T-helper 2 cell treated with Interferon-gamma antibody and Interleukin-4, amounts not matched to agents 5 μg/mL and 100 μg/mL, for 36 hours (primary cell): ENCODE results near the gene LTBP3.
A peak's percentile ranks its signal among the peaks of the same experiment; 100 is the strongest.

Experiments used
- DNase-seq: peaks from one replicate; pipeline ENCODE4 v3.0.0; 2021; ENCODE audit warnings: low spot score
- H3K27ac Mint-ChIP-seq: one replicate; pipeline ENCODE4 v1.8.0; 2021; ENCODE audit warnings: mild to moderate bottlenecking, mixed read lengths
- H3K27me3 Mint-ChIP-seq: one replicate; pipeline ENCODE4 v1.8.0; 2021; ENCODE audit warnings: low read depth, mixed read lengths
- H3K36me3 Mint-ChIP-seq: one replicate; pipeline ENCODE4 v1.8.0; 2021; ENCODE audit warnings: low read depth, mixed read lengths
- H3K4me1 Mint-ChIP-seq: one replicate; pipeline ENCODE4 v1.8.0; 2021; ENCODE audit warnings: low read depth, mixed read lengths
- H3K4me3 Mint-ChIP-seq: one replicate; pipeline ENCODE4 v1.8.0; 2022; ENCODE audit warnings: mild to moderate bottlenecking, moderate library complexity, mixed read lengths
- H3K9me3 Mint-ChIP-seq: one replicate; pipeline ENCODE4 v1.8.0; 2021; ENCODE audit warnings: mixed read lengths

LTBP3 gene

GRCh38 chr11:65558930-65559509 is 861 bp upstream of the LTBP3 start:
- no peaks in the 10 kb centered on the region for H3K36me3 Mint-ChIP-seq
- peaks cover 40% of the 10 kb centered on the region for H3K4me1 Mint-ChIP-seq
- no peaks in the 10 kb centered on the region for H3K27me3 Mint-ChIP-seq
- peak overlapping the region; percentile 61 for H3K4me3 Mint-ChIP-seq
- H3K9me3 Mint-ChIP-seq: no peaks in the 10 kb centered on the region
- no peak for DNase-seq
- H3K27ac Mint-ChIP-seq: peak overlapping the region; percentile 63

- Mint-ChIP-seq H3K9me3 (no peaks in the 10 kb centered on the region), H3K27me3 (no peaks in the 10 kb centered on the region), H3K4me3 (peak overlapping the region; percentile 85), H3K4me1 (peaks cover 47% of the 10 kb centered on the region), H3K36me3 (no peaks in the 10 kb centered on the region), H3K27ac (peak overlapping the region; percentile 84)
- no peak for DNase-seq
Observed at GRCh38 chr11:65557280-65558001, 718 bp downstream of the LTBP3 start.

GRCh38 chr11:65556470-65557279 is 1.5 kb downstream of the LTBP3 start:
- no peaks in the 10 kb centered on the region for H3K27me3 Mint-ChIP-seq
- peaks cover 4% of the 10 kb centered on the region for H3K36me3 Mint-ChIP-seq
- peak overlapping the region; percentile 85 for H3K4me3 Mint-ChIP-seq
- DNase-seq: no peak
- peaks cover 54% of the 10 kb centered on the region for H3K4me1 Mint-ChIP-seq
- H3K9me3 Mint-ChIP-seq: no peaks in the 10 kb centered on the region
- peak overlapping the region; percentile 84 for H3K27ac Mint-ChIP-seq

- Mint-ChIP-seq H3K27me3 (no peaks in the 10 kb centered on the region), H3K27ac (peak overlapping the region; percentile 85), H3K9me3 (no peaks in the 10 kb centered on the region), H3K4me3 (peak overlapping the region; percentile 85), H3K36me3 (peaks cover 8% of the 10 kb centered on the region), H3K4me1 (peaks cover 59% of the 10 kb centered on the region)
- peak; percentile 51 for DNase-seq
Observed at GRCh38 chr11:65555693-65556231, 2.4 kb downstream of the LTBP3 start.

GRCh38 chr11:65554842-65555430 is 3.2 kb downstream of the LTBP3 start:
- peak overlapping the region; percentile 70 for H3K4me3 Mint-ChIP-seq
- H3K27ac Mint-ChIP-seq: peak overlapping the region; percentile 85
- peaks cover 11% of the 10 kb centered on the region for H3K36me3 Mint-ChIP-seq
- peaks cover 50% of the 10 kb centered on the region for H3K4me1 Mint-ChIP-seq
- no peaks in the 10 kb centered on the region for H3K27me3 Mint-ChIP-seq
- H3K9me3 Mint-ChIP-seq: no peaks in the 10 kb centered on the region
- no peak for DNase-seq

- peaks cover 15% of the 10 kb centered on the region for H3K36me3 Mint-ChIP-seq
- peaks cover 50% of the 10 kb centered on the region for H3K4me1 Mint-ChIP-seq
- no peaks in the 10 kb centered on the region for H3K27me3 Mint-ChIP-seq
- no peaks in the 10 kb centered on the region for H3K9me3 Mint-ChIP-seq
- no peak for DNase-seq
- peak overlapping the region; percentile 85 for H3K27ac Mint-ChIP-seq
- peak overlapping the region; percentile 70 for H3K4me3 Mint-ChIP-seq
Observed at GRCh38 chr11:65554057-65554818, 3.9 kb downstream of the LTBP3 start.

GRCh38 chr11:65553301-65554001 is 4.7 kb downstream of the LTBP3 start:
- DNase-seq: peak; percentile 61
- Mint-ChIP-seq H3K9me3 (no peaks in the 10 kb centered on the region), H3K27ac (peak overlapping the region; percentile 70), H3K4me3 (peak overlapping the region; percentile 61), H3K4me1 (peaks cover 53% of the 10 kb centered on the region), H3K27me3 (no peaks in the 10 kb centered on the region), H3K36me3 (peaks cover 18% of the 10 kb centered on the region)

GRCh38 chr11:65552388-65552951 is 5.7 kb downstream of the LTBP3 start:
- Mint-ChIP-seq H3K27me3 (no peaks in the 10 kb centered on the region), H3K4me3 (peak overlapping the region; percentile 14), H3K36me3 (peaks cover 24% of the 10 kb centered on the region)

GRCh38 chr11:65551572-65552387 is 6.4 kb downstream of the LTBP3 start:
- Mint-ChIP-seq H3K27ac (peak overlapping the region; percentile 22), H3K36me3 (peaks cover 24% of the 10 kb centered on the region), H3K4me3 (peak overlapping the region; percentile 14), H3K27me3 (no peaks in the 10 kb centered on the region), H3K4me1 (peaks cover 56% of the 10 kb centered on the region), H3K9me3 (no peaks in the 10 kb centered on the region)
- DNase-seq: peak; percentile 46

More at GRCh38 chr11:65552388-65552951, 5.7 kb downstream of the LTBP3 start:
- DNase-seq: no peak
- H3K9me3 Mint-ChIP-seq: no peaks in the 10 kb centered on the region
- peaks cover 60% of the 10 kb centered on the region for H3K4me1 Mint-ChIP-seq
- H3K27ac Mint-ChIP-seq: peak overlapping the region; percentile 42

GRCh38 chr11:65549096-65549495 is 9.1 kb downstream of the LTBP3 start:
- Mint-ChIP-seq H3K27me3 (no peaks in the 10 kb centered on the region), H3K4me1 (peaks cover 44% of the 10 kb centered on the region), H3K36me3 (peaks cover 26% of the 10 kb centered on the region), H3K27ac (no peak overlapping the region), H3K4me3 (no peak overlapping the region), H3K9me3 (no peaks in the 10 kb centered on the region)
- no peak for DNase-seq

- Mint-ChIP-seq H3K4me3 (peak overlapping the region; percentile 60), H3K27ac (peak overlapping the region; percentile 27), H3K9me3 (no peaks in the 10 kb centered on the region), H3K27me3 (no peaks in the 10 kb centered on the region), H3K36me3 (peaks cover 29% of the 10 kb centered on the region), H3K4me1 (peaks cover 47% of the 10 kb centered on the region)
- DNase-seq: no peak
Observed at GRCh38 chr11:65548395-65548794, 9.8 kb downstream of the LTBP3 start.
